ENCODE data around the gene CARD18. TPM values are rescaled to one million over a fixed set of nuclear protein-coding genes. Genes with fewer than 3 reads are reported as not detected.

The CARD18 gene
- total and polyA plus RNA-seq, 2 donors (not counting 1 experiment from before 2014, with no cell fraction given) = not detected

DNA sequence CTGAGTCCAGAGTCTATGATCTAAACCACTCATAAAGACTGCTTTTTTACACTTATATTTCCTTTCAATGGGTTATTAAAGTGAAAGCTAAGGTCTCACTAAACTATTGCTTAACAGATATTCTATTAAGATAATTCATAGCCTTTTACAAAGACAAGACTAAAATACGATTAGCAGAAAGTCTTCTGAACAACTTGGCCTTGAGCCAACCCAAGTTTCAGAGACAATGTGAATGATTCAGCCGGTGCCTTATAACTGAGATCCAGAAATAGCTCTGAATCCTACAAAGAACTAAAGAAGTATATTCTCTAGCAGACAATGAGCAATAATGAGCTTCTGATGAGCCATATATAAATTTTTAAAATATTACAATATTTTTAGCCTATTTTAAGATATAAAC, 41.5 kb upstream of the CARD18 start:
- no peak for ATAC-seq (ENCODE audit: low read depth)
- H3K4me3 Mint-ChIP-seq = no peak overlapping the region
- H3K27ac Mint-ChIP-seq = no peak overlapping the region
- no peak for DNase-seq
- Histone ChIP-seq H3K4me1 (ENCODE audit: control insufficient read depth in 2 of 2, insufficient read depth in 2 of 2, low read length in 2 of 2) (no peaks in the 10 kb centered on the region), H3K79me2 (ENCODE audit: control insufficient read depth, insufficient read depth, low read length) (no peaks in the 10 kb centered on the region), H3K9ac (ENCODE audit: low read length) (no peak overlapping the region), H3K9me3 (ENCODE audit: control extremely low read depth in 1 of 3, control insufficient read depth in 2 of 3, insufficient read depth in 1 of 3, low read length in 2 of 3) (no peaks in the 10 kb centered on the region), H3K27me3 (replicated peaks in 1 of 4; ENCODE audit: control extremely low read depth in 1 of 4, control insufficient read depth in 3 of 4, insufficient read depth in 4 of 4, low read length in 3 of 4) (no peaks in the 10 kb centered on the region), H2AFZ (ENCODE audit: insufficient read depth, low read depth, low read length, poor library complexity, severe bottlenecking) (no peak overlapping the region), H3K36me3 (replicated peaks in 1 of 2; ENCODE audit: control extremely low read depth in 1 of 2, control insufficient read depth in 1 of 2, extremely low read depth in 1 of 2, insufficient read depth in 2 of 2, low read length in 1 of 2) (no peaks in the 10 kb centered on the region), H4K20me1 (ENCODE audit: control insufficient read depth, insufficient read depth, low read length, poor library complexity, severe bottlenecking) (no peaks in the 10 kb centered on the region), H3K4me3 (ENCODE audit: control extremely low read depth in 1 of 5, extremely low read depth in 1 of 5, insufficient read depth in 1 of 5, low read depth in 2 of 5, low read length in 4 of 5) (no peak overlapping the region), H3K4me2 (replicated peaks; ENCODE audit: low read depth, low read length, poor library complexity, severe bottlenecking) (no peak overlapping the region), H3K27ac (ENCODE audit: low read length in 2 of 2) (no peak overlapping the region)
- intact Hi-C loops (cut with micrococcal nuclease) = no loop called here
- H3K27me3 Mint-ChIP-seq = peaks cover 3% of the 10 kb centered on the region
- POLR2A ChIA-PET = no interaction called here
- H3K9me3 Mint-ChIP-seq (ENCODE audit: insufficient read depth) = no peaks in the 10 kb centered on the region
- no peak for TF ChIP-seq EZH2 (IDR thresholded peaks at IDR 0.05; ENCODE audit: borderline replicate concordance, insufficient read depth, low read depth, low read length, poor library complexity, severe bottlenecking)
- TF ChIP-seq, protein P1, sequence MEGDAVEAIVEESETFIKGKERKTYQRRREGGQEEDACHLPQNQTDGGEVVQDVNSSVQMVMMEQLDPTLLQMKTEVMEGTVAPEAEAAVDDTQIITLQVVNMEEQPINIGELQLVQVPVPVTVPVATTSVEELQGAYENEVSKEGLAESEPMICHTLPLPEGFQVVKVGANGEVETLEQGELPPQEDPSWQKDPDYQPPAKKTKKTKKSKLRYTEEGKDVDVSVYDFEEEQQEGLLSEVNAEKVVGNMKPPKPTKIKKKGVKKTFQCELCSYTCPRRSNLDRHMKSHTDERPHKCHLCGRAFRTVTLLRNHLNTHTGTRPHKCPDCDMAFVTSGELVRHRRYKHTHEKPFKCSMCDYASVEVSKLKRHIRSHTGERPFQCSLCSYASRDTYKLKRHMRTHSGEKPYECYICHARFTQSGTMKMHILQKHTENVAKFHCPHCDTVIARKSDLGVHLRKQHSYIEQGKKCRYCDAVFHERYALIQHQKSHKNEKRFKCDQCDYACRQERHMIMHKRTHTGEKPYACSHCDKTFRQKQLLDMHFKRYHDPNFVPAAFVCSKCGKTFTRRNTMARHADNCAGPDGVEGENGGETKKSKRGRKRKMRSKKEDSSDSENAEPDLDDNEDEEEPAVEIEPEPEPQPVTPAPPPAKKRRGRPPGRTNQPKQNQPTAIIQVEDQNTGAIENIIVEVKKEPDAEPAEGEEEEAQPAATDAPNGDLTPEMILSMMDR (IDR thresholded peaks at IDR 0.05) = no peak
- CTCF ChIA-PET = no interaction called here
- H3K4me1 Mint-ChIP-seq = no peaks in the 10 kb centered on the region
- no CpG with 5 or more reads among the region's 2 CpGs for WGBS (ENCODE audit: insufficient coverage)

DNA sequence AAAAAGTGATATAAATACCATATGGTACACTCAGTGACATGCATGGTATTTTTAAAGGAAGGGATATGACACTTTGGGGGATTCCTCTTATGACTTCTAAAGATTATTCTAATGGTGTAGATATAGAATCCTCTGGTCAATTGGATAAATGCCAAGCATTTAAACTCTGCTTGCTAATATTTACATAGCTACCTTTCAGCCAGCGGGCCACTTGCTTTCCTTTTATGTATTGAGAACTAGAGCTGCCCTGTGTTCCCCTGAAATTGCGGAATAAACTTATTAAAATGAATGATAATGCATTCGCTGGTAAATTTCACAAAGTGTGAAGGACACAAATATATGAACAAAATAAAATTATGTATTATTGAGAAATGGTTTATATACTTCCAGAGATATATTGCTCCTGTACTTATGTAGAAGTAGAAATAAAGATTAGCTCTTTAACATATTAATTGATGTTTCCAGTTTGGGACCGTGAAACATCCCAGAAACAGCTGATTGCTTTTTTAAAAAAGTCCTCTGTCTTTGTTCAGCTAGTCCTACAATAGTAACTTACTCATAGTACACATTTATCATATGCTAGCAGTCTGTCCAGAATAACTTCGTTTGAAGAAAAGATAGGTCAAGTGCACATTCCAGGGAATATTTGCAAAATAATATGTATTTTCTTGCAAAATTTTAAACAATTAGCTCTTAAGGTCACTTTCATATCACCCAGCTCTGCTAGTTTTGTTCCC, 40.1 kb upstream of the CARD18 start:
- ATAC-seq (ENCODE audit: low read depth) (no peak), DNase-seq (no peak)
- Mint-ChIP-seq H3K4me3 (no peak overlapping the region), H3K4me1 (no peaks in the 10 kb centered on the region), H3K27me3 (peaks cover 3% of the 10 kb centered on the region), H3K9me3 (ENCODE audit: insufficient read depth) (no peaks in the 10 kb centered on the region), H3K27ac (no peak overlapping the region)
- ChIA-PET POLR2A (no interaction called here), CTCF (no interaction called here)
- Histone ChIP-seq H2AFZ (ENCODE audit: insufficient read depth, low read depth, low read length, poor library complexity, severe bottlenecking) (no peak overlapping the region), H3K4me3 (ENCODE audit: control extremely low read depth in 1 of 5, extremely low read depth in 1 of 5, insufficient read depth in 1 of 5, low read depth in 2 of 5, low read length in 4 of 5) (no peak overlapping the region), H3K79me2 (ENCODE audit: control insufficient read depth, insufficient read depth, low read length) (no peaks in the 10 kb centered on the region), H3K9me3 (ENCODE audit: control extremely low read depth in 1 of 3, control insufficient read depth in 2 of 3, insufficient read depth in 1 of 3, low read length in 2 of 3) (no peaks in the 10 kb centered on the region), H3K9ac (ENCODE audit: low read length) (no peak overlapping the region), H3K4me2 (replicated peaks; ENCODE audit: low read depth, low read length, poor library complexity, severe bottlenecking) (no peak overlapping the region), H3K27ac (ENCODE audit: low read length in 2 of 2) (no peak overlapping the region), H3K4me1 (ENCODE audit: control insufficient read depth in 2 of 2, insufficient read depth in 2 of 2, low read length in 2 of 2) (no peaks in the 10 kb centered on the region), H3K36me3 (replicated peaks in 1 of 2; ENCODE audit: control extremely low read depth in 1 of 2, control insufficient read depth in 1 of 2, extremely low read depth in 1 of 2, insufficient read depth in 2 of 2, low read length in 1 of 2) (no peaks in the 10 kb centered on the region), H3K27me3 (replicated peaks in 1 of 4; ENCODE audit: control extremely low read depth in 1 of 4, control insufficient read depth in 3 of 4, insufficient read depth in 4 of 4, low read length in 3 of 4) (no peaks in the 10 kb centered on the region), H4K20me1 (ENCODE audit: control insufficient read depth, insufficient read depth, low read length, poor library complexity, severe bottlenecking) (no peaks in the 10 kb centered on the region)
- intact Hi-C loops (cut with micrococcal nuclease) = no loop called here
- no peak for TF ChIP-seq EZH2 (IDR thresholded peaks at IDR 0.05; ENCODE audit: borderline replicate concordance, insufficient read depth, low read depth, low read length, poor library complexity, severe bottlenecking)
- TF ChIP-seq, protein P1 (IDR thresholded peaks at IDR 0.05) = no peak
- WGBS (ENCODE audit: insufficient coverage) = no CpG with 5 or more reads among the region's 5 CpGs
